GM12801 (cell line): ENCODE measurements around the gene ASPSCR1.

ENCODE experiments used
- TF ChIP-seq, protein P1 (sequence below): IDR thresholded peaks from one replicate; pipeline ENCODE4 v1.5.1; 2011; ENCODE audit warnings: control low read depth; ENCODE audit not compliant: insufficient read length; ENCODE audit errors: extremely low read depth

ASPSCR1 gene

GRCh38 chr17:82050152-82050760, 72.8 kb downstream of the ASPSCR1 start:
- TF ChIP-seq, protein P1, sequence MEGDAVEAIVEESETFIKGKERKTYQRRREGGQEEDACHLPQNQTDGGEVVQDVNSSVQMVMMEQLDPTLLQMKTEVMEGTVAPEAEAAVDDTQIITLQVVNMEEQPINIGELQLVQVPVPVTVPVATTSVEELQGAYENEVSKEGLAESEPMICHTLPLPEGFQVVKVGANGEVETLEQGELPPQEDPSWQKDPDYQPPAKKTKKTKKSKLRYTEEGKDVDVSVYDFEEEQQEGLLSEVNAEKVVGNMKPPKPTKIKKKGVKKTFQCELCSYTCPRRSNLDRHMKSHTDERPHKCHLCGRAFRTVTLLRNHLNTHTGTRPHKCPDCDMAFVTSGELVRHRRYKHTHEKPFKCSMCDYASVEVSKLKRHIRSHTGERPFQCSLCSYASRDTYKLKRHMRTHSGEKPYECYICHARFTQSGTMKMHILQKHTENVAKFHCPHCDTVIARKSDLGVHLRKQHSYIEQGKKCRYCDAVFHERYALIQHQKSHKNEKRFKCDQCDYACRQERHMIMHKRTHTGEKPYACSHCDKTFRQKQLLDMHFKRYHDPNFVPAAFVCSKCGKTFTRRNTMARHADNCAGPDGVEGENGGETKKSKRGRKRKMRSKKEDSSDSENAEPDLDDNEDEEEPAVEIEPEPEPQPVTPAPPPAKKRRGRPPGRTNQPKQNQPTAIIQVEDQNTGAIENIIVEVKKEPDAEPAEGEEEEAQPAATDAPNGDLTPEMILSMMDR = no peak

DNA sequence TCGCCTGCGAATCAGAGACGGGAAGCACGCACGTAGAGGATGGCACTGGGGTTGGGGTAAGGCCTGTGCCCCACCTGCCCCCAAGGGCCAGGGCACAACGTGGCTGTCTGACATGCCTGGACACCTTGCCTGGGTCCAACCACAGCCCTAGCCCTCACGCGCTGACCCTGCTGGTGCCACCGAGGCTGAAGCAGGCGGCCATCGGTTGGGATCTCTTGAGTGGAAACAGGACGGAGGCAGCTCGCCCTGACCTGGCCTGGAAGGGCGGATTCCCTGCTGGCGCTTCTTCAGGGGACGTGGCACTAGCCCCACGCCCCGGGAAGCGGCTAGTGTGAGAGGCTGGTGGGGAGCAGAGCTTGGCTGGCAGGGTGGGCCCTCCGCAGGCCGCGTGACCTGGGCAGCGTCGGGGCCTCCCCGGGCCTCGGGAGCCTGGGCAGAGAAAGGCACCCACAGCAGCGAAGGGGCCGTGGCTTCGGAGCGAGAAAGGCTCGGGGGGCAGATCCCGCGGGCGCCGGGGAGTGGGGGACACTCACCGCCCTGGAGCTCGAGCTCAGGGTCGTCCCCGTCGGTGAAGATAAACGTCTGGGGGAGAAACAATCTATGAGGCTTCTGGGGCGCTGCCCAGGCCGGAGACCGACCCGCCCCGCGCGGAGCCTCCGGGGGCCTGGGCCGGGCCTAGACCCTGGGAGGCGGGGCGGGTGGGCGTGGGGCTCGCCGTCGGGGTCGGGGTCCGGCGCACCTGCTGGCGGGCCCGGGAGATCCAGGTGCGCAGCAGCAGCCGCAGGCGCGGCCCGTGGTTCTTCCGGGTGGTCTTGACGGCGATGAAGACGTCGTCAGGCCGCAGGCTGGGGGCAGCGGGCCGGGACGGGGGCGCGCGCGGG, 73.6 kb downstream of the ASPSCR1 start:
- TF ChIP-seq, protein P1 = no peak

DNA sequence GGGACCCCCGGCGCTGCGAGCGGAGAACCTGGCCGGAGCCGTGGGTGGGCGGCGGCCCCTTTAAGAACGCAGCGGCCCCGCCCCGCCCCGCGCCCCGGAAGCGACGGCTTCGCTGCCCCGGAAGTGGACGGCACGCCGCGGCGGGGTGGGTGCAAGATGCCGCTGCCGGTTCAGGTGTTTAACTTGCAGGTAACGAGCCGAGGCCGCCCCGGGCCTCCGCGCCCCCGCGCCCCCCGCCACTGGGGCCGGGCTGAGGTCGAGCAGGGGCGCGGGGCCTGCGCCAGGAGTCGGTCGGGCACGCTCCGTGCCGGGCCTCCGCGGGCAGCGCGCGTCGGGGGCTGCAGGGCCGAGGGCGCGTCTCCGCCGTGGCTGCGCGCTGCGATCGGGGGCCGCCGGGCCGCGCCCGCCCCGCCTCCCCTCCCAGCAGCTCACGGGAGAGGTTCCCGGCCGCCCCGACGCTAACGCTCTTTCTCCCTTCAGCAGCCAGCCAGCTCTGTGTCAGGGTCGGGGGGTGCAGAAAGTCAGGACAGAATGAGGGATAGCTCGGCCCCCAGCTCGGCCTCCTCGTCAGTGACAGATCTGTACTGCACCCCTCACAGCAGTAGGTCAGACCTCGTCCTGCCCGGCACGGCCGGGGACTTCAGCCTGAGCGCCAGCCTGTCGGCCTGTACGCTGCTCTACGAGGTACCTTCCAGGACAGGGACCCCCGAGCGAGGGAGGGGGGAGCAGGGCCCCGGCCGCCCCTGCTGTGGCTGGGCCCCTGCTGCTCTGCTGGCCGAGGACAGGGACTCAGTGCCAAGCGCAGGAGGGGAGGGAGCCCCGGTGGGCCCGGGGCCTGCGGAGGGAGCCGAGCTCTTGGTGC, 74.6 kb downstream of the ASPSCR1 start, which contains the start of the genes GPS1 and RFNG:
GPS1 (plus strand) TSS at position 123 of the 862 bp plus-strand sequence; CDS start at position 157, 34 bp downstream.
RFNG (minus strand) TSS at position 36 of the 862 bp plus-strand sequence. CDS start 45 bp downstream, outside the sequence.
- TF ChIP-seq, protein P1 = no peak

DNA sequence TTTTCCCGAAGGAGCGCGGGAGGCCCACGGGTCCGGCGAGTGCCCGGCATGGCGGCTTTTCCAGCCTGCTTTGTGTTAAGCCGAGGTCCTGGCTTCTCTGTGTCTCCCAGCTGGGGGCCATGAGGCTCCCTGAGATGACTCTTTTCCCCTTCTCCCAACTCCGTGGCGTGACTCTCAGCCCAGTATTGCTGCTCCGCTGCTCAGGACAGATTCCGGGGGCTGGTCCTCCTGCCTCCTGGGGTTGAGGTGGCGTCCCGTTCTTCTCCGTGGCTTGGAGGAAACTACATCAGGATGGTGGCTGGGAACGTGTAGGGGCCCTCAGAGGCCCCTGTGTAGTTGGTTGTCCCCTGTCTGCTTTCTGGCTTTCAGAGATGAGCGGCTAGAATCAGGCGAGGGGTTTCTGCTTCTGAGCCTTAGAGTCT, 75.2 kb downstream of the ASPSCR1 start:
- TF ChIP-seq, protein P1 = no peak

DNA sequence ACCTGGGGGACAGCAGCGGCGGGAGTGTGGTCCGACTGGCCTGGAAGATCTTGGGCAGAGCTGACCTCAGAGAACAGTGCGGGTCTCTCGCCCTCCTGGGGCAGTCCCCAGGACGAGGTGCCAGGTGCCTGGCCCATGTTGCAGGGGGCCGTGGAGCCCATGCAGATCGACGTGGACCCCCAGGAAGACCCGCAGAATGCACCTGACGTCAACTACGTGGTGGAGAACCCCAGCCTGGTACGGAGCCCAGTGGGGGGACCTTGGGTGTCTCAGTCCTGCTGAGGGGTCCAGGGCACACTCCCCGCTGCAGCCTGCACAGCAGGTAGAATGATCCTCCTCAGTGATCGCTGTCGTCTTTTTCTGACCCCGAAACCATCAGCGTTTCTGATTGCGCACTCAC, 75.7 kb downstream of the ASPSCR1 start:
- TF ChIP-seq, protein P1 = no peak

DNA sequence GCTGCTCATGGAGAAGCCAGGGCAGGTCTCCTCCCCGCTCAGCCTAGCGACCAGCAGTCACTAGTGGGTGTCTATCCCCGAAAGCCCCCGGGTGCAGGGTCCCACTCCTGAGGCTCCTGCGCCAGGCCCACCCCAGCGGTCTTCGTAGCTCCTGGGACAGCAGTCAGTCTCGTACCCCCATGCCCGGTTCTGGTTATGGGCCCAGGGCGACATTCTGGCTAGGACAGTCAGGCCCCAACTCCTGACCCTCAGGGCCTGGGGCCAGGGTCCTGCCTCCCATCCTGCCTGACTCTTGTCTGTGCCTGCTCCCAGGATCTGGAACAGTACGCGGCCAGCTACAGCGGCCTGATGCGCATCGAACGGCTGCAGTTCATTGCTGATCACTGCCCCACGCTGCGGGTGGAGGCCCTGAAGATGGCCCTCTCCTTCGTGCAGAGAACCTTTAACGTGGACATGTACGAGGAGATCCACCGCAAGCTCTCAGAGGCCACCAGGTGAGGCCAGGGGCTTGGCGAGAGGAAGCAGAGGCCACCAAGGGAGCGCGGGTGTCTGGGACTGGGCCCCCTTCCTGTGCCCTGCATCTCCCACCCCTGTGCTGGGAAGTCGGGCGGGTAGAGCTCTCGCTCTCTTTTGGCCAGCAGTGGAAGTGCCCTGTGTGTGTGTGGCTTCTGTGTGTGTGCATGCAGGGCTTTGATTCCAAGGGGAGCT, 76.3 kb downstream of the ASPSCR1 start:
- TF ChIP-seq, protein P1 = no peak
